ENCODE results near the gene BAIAP2. TPM values are rescaled to one million over a fixed set of nuclear protein-coding genes. Genes with fewer than 3 reads are reported as not detected.

The BAIAP2 gene
- total and polyA plus RNA-seq, 12 donors: 3.1 to 33.4 (median 14.6) TPM

DNA sequence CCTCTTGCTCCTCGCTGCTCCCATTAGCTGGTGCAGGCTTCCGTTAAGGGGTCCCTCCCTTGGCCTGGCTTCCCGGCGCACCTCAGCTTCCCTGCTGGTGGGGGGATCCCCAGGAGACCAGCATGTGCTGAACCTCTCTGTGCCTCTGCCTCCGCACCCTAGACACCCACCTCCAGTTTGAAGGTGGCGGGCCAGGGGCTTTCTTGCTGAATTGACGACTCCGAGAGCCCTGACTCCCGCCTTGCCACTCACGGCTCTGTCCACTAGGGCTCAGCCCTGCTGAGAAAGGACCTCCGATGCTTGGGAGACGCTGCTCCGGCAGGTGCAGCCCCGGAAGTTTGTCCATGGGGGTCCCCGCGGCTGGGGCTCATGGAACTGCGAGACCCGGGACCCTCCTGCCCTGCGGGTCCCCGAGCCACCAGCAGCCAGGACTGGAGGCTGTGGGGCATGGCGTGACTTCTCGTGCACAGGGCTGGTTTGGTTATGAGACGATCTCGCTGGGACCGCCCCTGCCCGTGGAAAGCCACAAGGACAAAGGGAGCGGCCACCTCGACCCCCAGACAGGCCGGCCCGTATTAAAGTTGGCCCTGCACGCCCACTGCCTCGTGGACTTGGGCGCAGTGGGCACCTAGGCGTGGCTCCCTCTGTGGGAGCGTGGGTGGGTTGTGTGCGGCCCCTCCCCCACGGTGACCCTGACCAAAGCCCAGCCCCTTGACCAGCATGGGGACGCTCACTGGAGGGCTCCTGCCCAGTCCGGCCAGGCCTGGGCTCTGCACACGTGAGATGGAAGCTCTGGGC lies 35.2 kb upstream of the BAIAP2 start:
- 92 to 95% (median 93%) methylated on average over 19 to 40 of the region's 40 CpGs for WGBS, 4 donors
- intact Hi-C loops (cut with DNase I): no loop called here
- Histone ChIP-seq H3K36me3 (replicated peaks in 1 of 2) (peaks cover 0 to 53% of the 10 kb centered on the region in 2 donors), H3K27ac (no peak overlapping the region), H3K27me3 (peaks cover 14% of the 10 kb centered on the region), H3K9me3 (replicated peaks in 1 of 3) (no peaks in the 10 kb centered on the region), H3K4me1 (replicated peaks in 1 of 2) (peaks cover 14 to 25% of the 10 kb centered on the region in 2 donors), H3K4me3 (no peak overlapping the region)
- DNase-seq: no peak
- TF ChIP-seq POLR2A (IDR thresholded peaks at IDR 0.05): no peak
- TF ChIP-seq, protein P1, sequence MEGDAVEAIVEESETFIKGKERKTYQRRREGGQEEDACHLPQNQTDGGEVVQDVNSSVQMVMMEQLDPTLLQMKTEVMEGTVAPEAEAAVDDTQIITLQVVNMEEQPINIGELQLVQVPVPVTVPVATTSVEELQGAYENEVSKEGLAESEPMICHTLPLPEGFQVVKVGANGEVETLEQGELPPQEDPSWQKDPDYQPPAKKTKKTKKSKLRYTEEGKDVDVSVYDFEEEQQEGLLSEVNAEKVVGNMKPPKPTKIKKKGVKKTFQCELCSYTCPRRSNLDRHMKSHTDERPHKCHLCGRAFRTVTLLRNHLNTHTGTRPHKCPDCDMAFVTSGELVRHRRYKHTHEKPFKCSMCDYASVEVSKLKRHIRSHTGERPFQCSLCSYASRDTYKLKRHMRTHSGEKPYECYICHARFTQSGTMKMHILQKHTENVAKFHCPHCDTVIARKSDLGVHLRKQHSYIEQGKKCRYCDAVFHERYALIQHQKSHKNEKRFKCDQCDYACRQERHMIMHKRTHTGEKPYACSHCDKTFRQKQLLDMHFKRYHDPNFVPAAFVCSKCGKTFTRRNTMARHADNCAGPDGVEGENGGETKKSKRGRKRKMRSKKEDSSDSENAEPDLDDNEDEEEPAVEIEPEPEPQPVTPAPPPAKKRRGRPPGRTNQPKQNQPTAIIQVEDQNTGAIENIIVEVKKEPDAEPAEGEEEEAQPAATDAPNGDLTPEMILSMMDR (IDR thresholded peaks at IDR 0.05): no peak

- H3K9me3 ChIP-seq (replicated peaks in 1 of 3): no peaks in the 10 kb centered on the region
- TF ChIP-seq POLR2A (IDR thresholded peaks at IDR 0.05): no peak
- TF ChIP-seq, protein P1 (IDR thresholded peaks at IDR 0.05): no peak
- H3K4me1 ChIP-seq (replicated peaks in 1 of 2): peaks cover 14 to 25% of the 10 kb centered on the region in 2 donors
- peaks cover 0 to 48% of the 10 kb centered on the region in 2 donors for H3K36me3 ChIP-seq (replicated peaks in 1 of 2)
- no peak for DNase-seq
- intact Hi-C loops (cut with DNase I): no loop called here
- H3K4me3 ChIP-seq: no peak overlapping the region
- peaks cover 14% of the 10 kb centered on the region for H3K27me3 ChIP-seq
- no peak overlapping the region for H3K27ac ChIP-seq
- 86 to 97% (median 92%) methylated on average over 4 to 8 of the region's 8 CpGs for WGBS, 4 donors
These were observed 34.7 kb upstream of the BAIAP2 start for GRCh38 chr17:81000334-81000630.

DNA sequence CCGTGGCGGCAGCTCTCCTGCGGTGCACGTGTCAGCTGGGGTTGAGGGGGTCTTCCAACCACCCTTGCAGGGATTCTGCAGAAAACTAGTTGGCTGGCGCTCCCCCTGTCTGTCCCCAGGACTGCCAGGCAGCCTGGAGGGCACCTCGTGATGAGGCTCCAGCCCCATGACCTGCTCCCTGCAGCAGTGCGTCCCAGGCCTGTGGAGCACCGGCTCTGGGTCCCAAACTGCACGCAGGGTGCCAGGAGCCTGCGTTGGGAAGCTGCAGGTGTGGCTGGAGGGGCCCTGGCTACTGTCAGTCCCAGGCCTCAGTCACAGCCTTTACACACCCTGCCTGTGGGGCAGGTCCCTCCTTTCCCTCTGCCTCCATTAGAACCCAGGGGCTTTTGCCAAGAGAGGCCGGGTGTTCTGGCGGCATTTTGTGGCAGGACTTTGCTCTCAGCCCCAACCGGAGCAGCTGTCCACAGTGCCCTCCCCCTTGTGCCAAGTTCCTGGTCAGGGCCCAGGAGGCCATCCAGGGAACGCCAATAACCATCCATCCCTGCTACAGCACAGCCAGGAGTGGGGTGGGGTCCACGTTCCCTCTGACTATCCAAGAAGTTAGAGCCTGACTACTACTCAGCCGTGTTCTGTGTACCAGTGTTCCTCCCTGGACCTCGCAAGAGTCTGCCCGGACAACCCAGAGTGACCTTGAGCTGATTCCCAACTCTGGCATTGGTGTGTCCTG lies 34.2 kb upstream of the BAIAP2 start:
- intact Hi-C loops (cut with DNase I): no loop called here

GRCh38 chr17:81002013-81002384 lies 33.0 kb upstream of the BAIAP2 start:
- H3K4me3 ChIP-seq: no peak overlapping the region
- H3K36me3 ChIP-seq (replicated peaks in 1 of 2): peaks cover 0 to 31% of the 10 kb centered on the region in 2 donors
- no peak for DNase-seq
- intact Hi-C loops (cut with DNase I): no loop called here
- H3K27me3 ChIP-seq: peaks cover 14% of the 10 kb centered on the region
- H3K4me1 ChIP-seq (replicated peaks in 1 of 2): peaks cover 14 to 25% of the 10 kb centered on the region in 2 donors
- no peak for TF ChIP-seq POLR2A (IDR thresholded peaks at IDR 0.05)
- TF ChIP-seq, protein P1 (IDR thresholded peaks at IDR 0.05): no peak
- H3K27ac ChIP-seq: no peak overlapping the region
- H3K9me3 ChIP-seq (replicated peaks in 1 of 3): no peaks in the 10 kb centered on the region
- 70 to 87% (median 76%) methylated on average over 7 to 10 of the region's 10 CpGs for WGBS, 4 donors

More for the DNA sequence above, 34.2 kb upstream of the BAIAP2 start:
- TF ChIP-seq, protein P1 (IDR thresholded peaks at IDR 0.05): no peak
- TF ChIP-seq POLR2A (IDR thresholded peaks at IDR 0.05): no peak
- WGBS, 4 donors: 30 to 71% (median 69%) methylated on average over 2 to 18 of the region's 18 CpGs
- Histone ChIP-seq H3K27ac (no peak overlapping the region), H3K27me3 (peaks cover 14% of the 10 kb centered on the region), H3K36me3 (replicated peaks in 1 of 2) (peaks cover 0 to 43% of the 10 kb centered on the region in 2 donors), H3K4me1 (replicated peaks in 1 of 2) (peaks cover 14 to 25% of the 10 kb centered on the region in 2 donors), H3K9me3 (replicated peaks in 1 of 3) (no peaks in the 10 kb centered on the region), H3K4me3 (no peak overlapping the region)
- DNase-seq: peak in 4 of 7 donors; percentile 50 to 66 (median 57)
